Activated CD8-positive, alpha-beta memory T cell treated with anti-CD3 and anti-CD28 coated beads, Interleukin-2, amount 50 U/mL, for 1 hour (primary cell): ENCODE measurements around the gene NR3C1.

Experiments used
- DNase-seq: peaks from one replicate; pipeline ENCODE4 v3.0.0-alpha.2; 2020; ENCODE audit errors: extremely low read depth

Gene NR3C1

GRCh38 chr5:143261748-143262392 is 141.6 kb downstream of the NR3C1 start:
- DNase-seq = no peak

- no peak for DNase-seq
Measured at GRCh38 chr5:143259254-143259605, 144.3 kb downstream of the NR3C1 start.

GRCh38 chr5:143258559-143259253 is 144.8 kb downstream of the NR3C1 start:
- no peak for DNase-seq

GRCh38 chr5:143254819-143255218 is 148.7 kb downstream of the NR3C1 start:
- DNase-seq = no peak

- DNase-seq = no peak
Measured at GRCh38 chr5:143251946-143252345, 151.5 kb downstream of the NR3C1 start.

- DNase-seq = no peak
Measured at GRCh38 chr5:143251190-143251589, 152.3 kb downstream of the NR3C1 start.

- no peak for DNase-seq
Measured at GRCh38 chr5:143249851-143250250, 153.6 kb downstream of the NR3C1 start.

GRCh38 chr5:143248822-143249579 is 154.5 kb downstream of the NR3C1 start:
- DNase-seq = no peak

- no peak for DNase-seq
Measured at GRCh38 chr5:143248391-143248790, 155.1 kb downstream of the NR3C1 start.

GRCh38 chr5:143247134-143247815 is 156.2 kb downstream of the NR3C1 start:
- DNase-seq = no peak

- DNase-seq = no peak
Measured at GRCh38 chr5:143245929-143246561, 157.4 kb downstream of the NR3C1 start.

GRCh38 chr5:143244990-143245389 is 158.5 kb downstream of the NR3C1 start:
- no peak for DNase-seq

GRCh38 chr5:143244000-143244736 is 159.3 kb downstream of the NR3C1 start:
- no peak for DNase-seq

- DNase-seq = no peak
Measured at GRCh38 chr5:143243103-143243502, 160.4 kb downstream of the NR3C1 start.

GRCh38 chr5:143241892-143242291 is 161.6 kb downstream of the NR3C1 start:
- DNase-seq = no peak

- DNase-seq = no peak
Measured at GRCh38 chr5:143239882-143240518, 163.5 kb downstream of the NR3C1 start.

GRCh38 chr5:143238620-143239019 is 164.9 kb downstream of the NR3C1 start:
- no peak for DNase-seq

GRCh38 chr5:143237664-143238063 is 165.8 kb downstream of the NR3C1 start:
- no peak for DNase-seq

- no peak for DNase-seq
Measured at GRCh38 chr5:143236682-143237081, 166.8 kb downstream of the NR3C1 start.

GRCh38 chr5:143235423-143235822 is 168.1 kb downstream of the NR3C1 start:
- DNase-seq = no peak
